SKM-1 (cell line): ENCODE results near the gene AMACR.

Experiments
- DNase-seq: peaks from one replicate; lab custom pipeline; 2025; ENCODE audit not compliant: unreplicated experiment; lab: John Stamatoyannopoulos, UW

AMACR gene

DNA sequence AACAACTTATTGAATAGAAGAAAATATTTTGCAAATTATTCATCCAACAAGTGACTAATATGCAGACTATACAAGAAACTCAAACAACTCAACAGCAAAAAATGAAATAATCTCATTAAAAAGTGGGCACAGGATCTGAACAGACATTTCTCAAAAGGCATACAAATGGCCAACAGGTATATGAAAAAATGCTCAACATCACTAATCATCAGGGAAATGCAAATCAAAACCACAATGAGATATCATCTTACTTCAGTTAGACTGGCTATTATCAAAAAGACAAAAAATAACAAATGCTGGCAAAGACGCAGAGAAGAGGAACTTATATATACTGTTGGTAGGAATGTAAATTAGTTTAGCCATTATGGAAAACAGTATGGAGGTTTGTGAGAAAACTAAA lies 1.8 kb upstream of the AMACR start:
- no peak for DNase-seq

DNA sequence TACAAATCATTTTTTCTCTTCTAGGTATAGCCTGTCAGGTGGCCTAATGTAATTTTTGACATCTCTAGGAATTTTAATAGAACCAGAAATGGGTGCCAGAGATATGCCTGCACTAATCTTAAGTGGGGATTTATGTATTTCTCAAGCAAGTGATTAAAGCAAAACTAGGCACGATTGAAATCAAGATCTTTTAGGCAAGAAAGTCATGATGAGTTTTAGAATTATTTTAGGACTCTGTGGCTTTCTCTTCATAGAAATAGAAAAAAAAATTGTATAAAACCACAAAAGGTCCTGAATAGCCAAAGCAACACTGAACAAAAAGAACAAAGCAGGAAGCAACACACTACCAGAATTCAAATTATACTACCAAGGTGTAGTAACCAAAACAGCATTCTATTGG lies 952 bp upstream of the AMACR start:
- DNase-seq: no peak

- DNase-seq: no peak
Measured at GRCh38 chr5:34007201-34007620, 639 bp downstream of the AMACR start.

DNA sequence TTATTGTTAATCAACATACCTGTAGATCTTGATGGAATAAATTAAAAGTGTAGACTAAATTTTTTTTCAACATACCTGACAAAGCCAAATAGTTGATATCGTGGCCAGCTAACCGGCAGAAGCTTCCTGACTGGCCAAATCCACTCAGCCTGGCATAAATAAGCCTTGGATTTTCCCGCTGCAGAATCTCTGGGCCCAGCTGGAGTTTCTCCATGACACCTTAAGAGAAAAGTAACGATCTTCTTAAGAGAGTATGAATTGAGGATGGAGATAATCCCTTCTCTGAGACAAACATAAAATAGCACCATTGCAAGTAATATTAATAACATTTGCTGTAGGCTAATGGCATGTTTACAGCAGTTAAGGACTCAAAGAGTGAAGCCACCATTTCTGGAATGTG lies 2.2 kb downstream of the AMACR start:
- no peak for DNase-seq

DNA sequence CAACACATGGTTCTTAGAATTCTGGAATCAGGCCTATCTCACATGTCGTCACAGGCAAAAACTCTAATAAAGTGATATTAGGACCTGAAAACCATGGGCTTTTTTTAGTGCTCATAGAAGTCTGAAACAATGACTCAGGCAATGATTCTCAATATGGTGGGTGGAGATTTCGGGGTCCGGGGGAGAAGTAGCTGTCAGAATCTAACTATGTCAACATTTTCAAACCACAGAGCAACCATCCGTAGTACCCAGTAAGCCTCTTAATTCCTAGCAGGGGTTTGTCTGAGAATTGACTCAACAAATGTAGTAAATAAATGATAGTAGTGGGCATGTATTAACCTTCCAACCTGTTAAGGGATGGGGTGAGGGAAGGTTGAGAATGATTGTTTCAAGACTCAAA lies 2.6 kb downstream of the AMACR start:
- no peak for DNase-seq

DNA sequence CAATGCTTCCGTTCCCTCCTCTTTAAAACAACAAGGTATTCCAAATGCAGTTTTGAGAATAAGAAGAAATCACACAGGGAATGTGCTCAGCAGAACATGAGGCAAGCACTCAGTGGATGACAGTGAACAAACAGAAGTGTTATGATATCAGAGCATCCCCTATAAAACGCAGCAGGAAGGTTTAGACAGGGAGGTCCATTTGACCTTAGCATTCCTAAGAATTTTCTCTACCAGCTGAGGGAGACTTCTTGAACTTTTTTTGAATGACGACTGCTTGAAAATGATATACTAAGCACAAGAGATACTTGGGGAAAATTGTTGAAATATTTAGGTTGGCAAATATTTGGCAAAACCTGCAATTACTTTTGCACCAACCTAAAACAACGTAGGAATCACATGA lies 3.9 kb downstream of the AMACR start:
- DNase-seq: no peak

GRCh38 chr5:34002629-34003328 lies 5.1 kb downstream of the AMACR start:
- no peak for DNase-seq

GRCh38 chr5:34001241-34001841 lies 6.5 kb downstream of the AMACR start:
- DNase-seq: peak; percentile 43

DNA sequence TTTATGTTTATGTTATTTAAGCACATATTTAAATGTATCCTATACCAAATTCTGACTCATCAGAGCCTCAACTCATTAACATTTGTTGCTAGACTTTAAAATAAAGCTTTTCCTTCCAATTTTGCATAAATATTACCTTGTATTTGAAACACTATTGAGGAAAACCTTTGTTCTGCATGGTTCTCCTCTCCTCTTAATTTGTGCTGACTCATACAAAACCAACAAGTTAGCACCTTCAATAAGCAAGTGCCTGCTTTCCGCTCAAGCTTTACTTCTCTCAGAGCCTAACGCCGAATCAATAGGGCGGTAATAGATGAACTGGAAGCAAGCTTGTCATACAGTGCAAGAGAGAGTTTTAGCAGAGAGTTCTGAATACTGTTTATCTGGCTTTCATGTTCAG lies 7.9 kb downstream of the AMACR start:
- no peak for DNase-seq

- DNase-seq: peak; percentile 41
Measured at GRCh38 chr5:33997331-33997983, 10.4 kb downstream of the AMACR start.

GRCh38 chr5:33995865-33996264 lies 12.0 kb downstream of the AMACR start:
- DNase-seq: no peak

GRCh38 chr5:33994845-33995244 lies 13.0 kb downstream of the AMACR start:
- no peak for DNase-seq

GRCh38 chr5:33992864-33993263 lies 15.0 kb downstream of the AMACR start:
- DNase-seq: no peak

GRCh38 chr5:33985447-33985846 lies 22.4 kb downstream of the AMACR start:
- DNase-seq: no peak

GRCh38 chr5:33984671-33985124 lies 23.2 kb downstream of the AMACR start, which contains the start of gene SLC45A2:
TSS of gene SLC45A2 (minus strand) at chr5:33984693. CDS start at chr5:33984583, 110 bp downstream.
- no peak for DNase-seq

DNA sequence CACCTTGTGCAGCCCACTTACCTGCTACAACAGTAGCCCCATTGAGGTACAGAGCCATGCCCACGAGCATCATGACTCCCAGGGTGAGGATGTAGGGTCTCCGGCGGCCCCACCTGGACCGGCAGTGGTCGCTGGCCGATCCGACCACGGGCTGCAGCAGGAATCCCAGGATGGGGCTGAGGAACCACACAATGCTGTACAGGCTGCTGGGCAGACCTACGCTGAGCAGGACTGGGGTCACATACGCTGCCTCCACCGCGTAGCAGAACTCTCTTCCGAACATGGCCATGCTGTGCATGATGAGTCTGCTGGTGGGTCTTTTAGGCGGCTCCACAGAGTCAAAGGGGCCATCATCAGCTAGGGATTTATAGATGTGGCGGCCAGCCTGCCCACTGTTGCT lies 23.7 kb downstream of the AMACR start:
- no peak for DNase-seq

DNA sequence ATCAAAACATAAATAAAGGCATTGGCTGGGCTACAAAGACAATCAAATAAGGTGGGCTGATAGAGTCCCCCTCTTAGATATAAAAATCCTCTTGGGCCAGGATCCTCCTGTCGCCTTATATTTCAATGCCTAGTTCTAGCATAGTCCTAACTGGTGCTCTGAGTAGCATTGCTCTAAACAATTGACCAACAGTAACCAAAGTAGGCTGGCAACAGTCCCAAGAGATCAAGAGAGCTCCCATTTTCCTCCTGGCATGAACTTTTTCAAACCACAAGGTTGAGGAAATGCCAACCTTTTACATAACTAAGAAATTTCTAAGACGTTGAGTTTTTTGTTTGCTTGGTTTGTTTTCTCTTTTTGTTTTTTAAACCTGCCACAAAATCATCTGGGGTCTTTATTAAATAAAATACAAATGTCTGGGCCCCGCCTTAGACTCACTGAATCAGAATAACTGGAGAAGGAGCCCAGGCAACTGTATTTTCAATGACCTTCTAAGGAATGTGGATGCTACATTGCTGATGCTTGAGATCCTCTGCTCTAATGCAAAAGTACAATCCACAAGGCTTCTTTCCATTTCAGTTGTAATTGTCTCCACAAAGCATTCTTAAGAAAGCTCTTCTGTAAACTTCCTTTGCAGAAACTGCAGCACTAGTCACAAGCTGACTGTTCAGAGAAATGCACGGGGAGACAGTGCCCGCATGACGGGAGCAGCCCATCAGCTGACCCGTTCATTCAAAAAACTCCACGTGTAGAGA lies 26.3 kb downstream of the AMACR start:
- no peak for DNase-seq

DNA sequence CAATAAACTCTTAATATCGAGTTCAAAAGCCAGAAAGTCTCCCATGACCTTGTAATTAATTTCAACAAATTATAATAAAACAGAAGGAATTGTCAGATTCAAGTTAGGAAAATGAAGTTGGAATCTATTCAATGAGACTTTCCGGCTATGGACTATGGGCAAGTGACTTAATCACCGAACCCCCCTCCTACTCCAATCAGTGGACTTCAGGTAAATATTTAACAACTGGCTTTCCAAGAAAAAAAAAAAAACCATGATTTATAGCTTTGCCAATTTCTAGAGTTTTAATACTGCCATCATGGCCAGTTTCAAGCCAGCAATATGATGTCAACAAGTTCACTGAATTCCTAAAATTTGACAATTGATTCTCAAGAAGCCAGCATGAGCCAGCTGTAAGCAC lies 27.8 kb downstream of the AMACR start:
- DNase-seq: no peak

DNA sequence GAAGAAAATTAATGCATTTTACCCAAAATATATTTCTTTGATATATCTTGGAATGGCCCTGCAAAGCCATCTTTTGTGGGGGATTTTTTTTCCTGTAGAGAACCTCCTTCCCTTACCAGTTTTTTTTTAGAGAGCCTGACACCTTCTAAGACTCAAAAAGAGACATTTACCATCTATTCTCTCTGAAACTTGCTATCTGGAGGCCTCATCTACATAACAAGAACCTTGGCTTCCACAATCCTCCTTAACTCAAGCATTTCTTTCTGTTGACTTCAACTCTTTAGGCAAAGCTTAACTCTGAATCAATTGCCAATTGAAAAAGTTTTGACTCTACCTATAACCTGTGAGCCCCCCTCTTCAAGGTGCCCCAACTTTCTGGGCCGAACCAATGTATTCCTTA lies 29.5 kb downstream of the AMACR start:
- no peak for DNase-seq

DNA sequence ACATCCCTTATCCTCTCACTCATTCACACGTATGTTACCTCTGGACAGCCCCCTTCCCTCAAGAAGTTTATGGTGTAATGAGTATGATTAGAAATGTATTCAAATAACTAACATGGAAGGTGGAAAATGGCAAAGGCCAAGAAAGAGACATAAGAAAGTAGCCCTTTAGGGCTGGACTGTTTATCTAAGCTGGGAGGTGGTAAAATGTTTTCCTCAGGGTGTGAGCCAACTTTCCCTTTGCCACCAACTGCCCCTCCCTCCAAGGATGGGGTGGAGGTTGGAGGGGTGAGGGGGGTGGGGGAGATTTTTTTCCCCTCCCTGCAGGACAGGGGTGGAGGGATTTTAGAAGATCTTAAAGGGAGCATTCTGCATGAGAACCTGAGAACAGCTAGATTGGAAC lies 31.5 kb downstream of the AMACR start:
- no peak for DNase-seq

DNA sequence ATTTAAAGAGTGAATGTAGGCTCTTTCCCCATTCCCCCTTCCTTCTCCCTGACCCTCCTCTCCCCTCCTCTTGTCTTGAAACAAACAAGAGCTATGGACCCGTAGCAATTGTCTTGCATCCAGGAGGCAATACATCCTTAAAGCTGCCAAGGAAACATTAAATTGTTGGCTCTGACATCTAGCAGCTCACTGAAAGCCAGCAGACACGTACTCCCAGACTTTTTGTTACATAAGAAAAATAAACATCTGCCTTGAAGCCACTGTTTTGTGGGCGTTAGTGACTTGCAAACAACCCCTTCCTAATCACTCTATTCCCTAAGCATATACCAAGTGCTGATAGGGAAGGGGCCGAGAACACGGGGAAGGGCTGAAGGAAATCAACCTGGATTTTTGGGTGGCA lies 32.0 kb downstream of the AMACR start:
- DNase-seq: no peak

GRCh38 chr5:33973271-33973670 lies 34.6 kb downstream of the AMACR start:
- no peak for DNase-seq
